Esophagus squamous epithelium (tissue), 4 donors: ENCODE data around the gene MTCL1.

ENCODE experiments used
- CTCF ChIP-seq, 6 experiments: fragments of 450-650 bp in 4 of 6; fragments of 200-600 bp in 2 of 6; sonication (generic) in 2 of 6; IDR thresholded peaks; one replicate each; pipeline ENCODE4 v1.5.1; 2016 to 2019; ENCODE audit warnings: antibody characterized with exemption in 6 of 6, mild to moderate bottlenecking in 4 of 6, moderate library complexity in 4 of 6
- POLR2A ChIP-seq, 4 donors: fragments of 450-650 bp; IDR thresholded peaks; one replicate each; pipeline ENCODE4 v1.6.1; 2017; ENCODE audit warnings: antibody characterized with exemption in 4 of 4, mild to moderate bottlenecking in 4 of 4, moderate library complexity in 3 of 4

GRCh38 chr18:8860845-8861642 is 155.7 kb downstream of the MTCL1 start:
- TF ChIP-seq CTCF (IDR thresholded peaks at IDR 0.05) (no peak), POLR2A (IDR thresholded peaks at IDR 0.05) (no peak)
